ENCODE data around the gene TMEM212.
A peak's percentile ranks its signal among the peaks of the same experiment; 100 is the strongest.
"Not testable (repeated sequence)": the region's sequence is repeated elsewhere in the genome, so short reads cannot be mapped to it uniquely, and the experiment has no call there.

The TMEM212 gene

GRCh38 chr3:171813278-171813896 is 29.8 kb upstream of the TMEM212 start:
- DNase-seq: no peak

GRCh38 chr3:171813897-171814460 is 29.2 kb upstream of the TMEM212 start:
- DNase-seq: no peak

- DNase-seq: not testable (repeated sequence)
Observed at GRCh38 chr3:171814662-171815061, 28.5 kb upstream of the TMEM212 start.

GRCh38 chr3:171815973-171816595 is 27.1 kb upstream of the TMEM212 start:
- DNase-seq: no peak

- DNase-seq: no peak
Observed at GRCh38 chr3:171817074-171817800, 25.9 kb upstream of the TMEM212 start.

- no peak for DNase-seq
Observed at GRCh38 chr3:171821044-171821443, 22.1 kb upstream of the TMEM212 start.

- DNase-seq: no peak
Observed at GRCh38 chr3:171821778-171822358, 21.3 kb upstream of the TMEM212 start.

GRCh38 chr3:171822431-171823106 is 20.6 kb upstream of the TMEM212 start:
- DNase-seq: no peak

- no peak for DNase-seq
Observed at GRCh38 chr3:171824116-171824515, 19.0 kb upstream of the TMEM212 start.

GRCh38 chr3:171824824-171825221 is 18.3 kb upstream of the TMEM212 start:
- no peak for DNase-seq

GRCh38 chr3:171825222-171825828 is 17.8 kb upstream of the TMEM212 start:
- no peak for DNase-seq

GRCh38 chr3:171827385-171827784 is 15.8 kb upstream of the TMEM212 start:
- no peak for DNase-seq

- no peak for DNase-seq
Observed at GRCh38 chr3:171827836-171828458, 15.2 kb upstream of the TMEM212 start.

GRCh38 chr3:171828902-171829770 is 14.0 kb upstream of the TMEM212 start:
- DNase-seq: no peak

- peak; percentile 76 for DNase-seq
Observed at GRCh38 chr3:171829841-171830517, 13.2 kb upstream of the TMEM212 start.

- DNase-seq: no peak
Observed at GRCh38 chr3:171830518-171830875, 12.7 kb upstream of the TMEM212 start.

- no peak for DNase-seq
Observed at GRCh38 chr3:171831936-171832335, 11.2 kb upstream of the TMEM212 start.

- DNase-seq: no peak
Observed at GRCh38 chr3:171832989-171833388, 10.2 kb upstream of the TMEM212 start.

- DNase-seq: peak; percentile 45
Observed at GRCh38 chr3:171833789-171834460, 9.2 kb upstream of the TMEM212 start.

- no peak for DNase-seq
Observed at GRCh38 chr3:171834461-171834801, 8.7 kb upstream of the TMEM212 start.
